CD4-positive, alpha-beta T cell treated with Interleukin-6 at 100 ng/mL for 8 hours (primary cell): Measurements from ENCODE around the gene NFATC4.
"Not testable (repeated sequence)": the region's sequence is repeated elsewhere in the genome, so short reads cannot be mapped to it uniquely, and the experiment has no call there.

Experiments
- DNase-seq: peaks from one replicate; pipeline ENCODE4 v3.0.0-alpha.2; 2020; ENCODE audit warnings: mixed read lengths, low spot score

The NFATC4 gene

DNA sequence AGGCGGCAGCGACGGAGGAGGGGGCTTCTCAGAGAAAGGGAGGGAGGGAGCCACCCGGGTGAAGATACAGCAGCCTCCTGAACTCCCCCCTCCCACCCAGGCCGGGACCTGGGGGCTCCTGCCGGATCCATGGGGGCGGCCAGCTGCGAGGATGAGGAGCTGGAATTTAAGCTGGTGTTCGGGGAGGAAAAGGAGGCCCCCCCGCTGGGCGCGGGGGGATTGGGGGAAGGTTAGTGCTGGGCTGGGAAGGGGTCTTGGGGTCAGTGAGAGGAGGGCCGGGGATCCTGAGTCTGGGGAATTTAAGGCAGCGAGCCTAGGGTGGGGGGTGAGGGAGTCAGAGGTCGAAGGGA, 203 bp downstream of the NFATC4 start:
- no peak for DNase-seq

DNA sequence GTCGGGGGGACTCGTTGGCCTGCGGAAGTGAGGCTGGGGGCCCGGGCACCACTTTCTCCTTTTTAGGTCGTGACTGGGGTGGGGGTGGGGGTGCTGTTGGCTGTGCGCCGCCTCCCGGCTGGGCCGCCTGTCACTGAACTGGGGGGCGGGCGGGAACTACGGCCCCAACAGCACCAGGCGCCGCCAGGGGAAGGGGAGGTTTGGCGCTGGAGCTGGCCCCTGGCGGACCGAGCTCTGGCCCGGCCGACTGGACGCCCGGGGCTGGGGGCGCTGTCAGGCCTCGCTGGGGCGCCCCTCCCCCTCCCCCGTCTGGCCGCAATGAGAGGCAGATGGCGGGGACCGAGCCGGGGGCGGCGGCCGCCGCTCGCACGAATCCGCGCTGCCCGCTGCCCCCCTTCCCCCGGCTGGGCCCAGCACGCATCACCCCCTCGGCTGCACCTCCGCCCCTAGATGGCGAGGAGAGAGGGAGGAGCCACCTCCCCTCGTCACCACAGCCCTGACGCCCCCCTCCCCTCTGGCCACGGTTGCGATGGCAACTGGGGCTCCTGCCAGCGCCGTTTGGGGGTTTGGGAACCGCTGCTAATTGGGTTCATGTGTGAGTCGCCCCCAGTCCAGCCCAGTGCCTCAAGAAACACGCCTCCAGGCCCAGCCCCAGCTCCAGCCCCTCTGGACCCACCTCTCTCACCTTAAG, 723 bp downstream of the NFATC4 start:
- DNase-seq, result no peak

DNA sequence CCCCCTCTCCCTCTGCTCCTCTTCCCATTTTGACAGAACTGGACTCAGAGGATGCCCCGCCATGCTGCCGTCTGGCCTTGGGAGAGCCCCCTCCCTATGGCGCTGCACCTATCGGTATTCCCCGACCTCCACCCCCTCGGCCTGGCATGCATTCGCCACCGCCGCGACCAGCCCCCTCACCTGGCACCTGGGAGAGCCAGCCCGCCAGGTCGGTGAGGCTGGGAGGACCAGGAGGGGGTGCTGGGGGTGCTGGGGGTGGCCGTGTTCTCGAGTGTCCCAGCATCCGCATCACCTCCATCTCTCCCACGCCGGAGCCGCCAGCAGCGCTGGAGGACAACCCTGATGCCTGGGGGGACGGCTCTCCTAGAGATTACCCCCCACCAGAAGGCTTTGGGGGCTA, 1.5 kb downstream of the NFATC4 start:
- no peak for DNase-seq

DNA sequence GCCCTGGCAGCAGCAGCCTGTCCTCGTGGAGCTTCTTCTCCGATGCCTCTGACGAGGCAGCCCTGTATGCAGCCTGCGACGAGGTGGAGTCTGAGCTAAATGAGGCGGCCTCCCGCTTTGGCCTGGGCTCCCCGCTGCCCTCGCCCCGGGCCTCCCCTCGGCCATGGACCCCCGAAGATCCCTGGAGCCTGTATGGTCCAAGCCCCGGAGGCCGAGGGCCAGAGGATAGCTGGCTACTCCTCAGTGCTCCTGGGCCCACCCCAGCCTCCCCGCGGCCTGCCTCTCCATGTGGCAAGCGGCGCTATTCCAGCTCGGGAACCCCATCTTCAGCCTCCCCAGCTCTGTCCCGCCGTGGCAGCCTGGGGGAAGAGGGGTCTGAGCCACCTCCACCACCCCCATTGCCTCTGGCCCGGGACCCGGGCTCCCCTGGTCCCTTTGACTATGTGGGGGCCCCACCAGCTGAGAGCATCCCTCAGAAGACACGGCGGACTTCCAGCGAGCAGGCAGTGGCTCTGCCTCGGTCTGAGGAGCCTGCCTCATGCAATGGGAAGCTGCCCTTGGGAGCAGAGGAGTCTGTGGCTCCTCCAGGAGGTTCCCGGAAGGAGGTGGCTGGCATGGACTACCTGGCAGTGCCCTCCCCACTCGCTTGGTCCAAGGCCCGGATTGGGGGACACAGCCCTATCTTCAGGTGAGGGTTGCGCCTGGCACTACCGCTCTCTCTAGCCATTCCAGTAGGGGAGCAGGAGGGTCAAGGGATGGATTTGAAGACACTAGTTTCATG, 2.1 kb downstream of the NFATC4 start:
- DNase-seq, result no peak

DNA sequence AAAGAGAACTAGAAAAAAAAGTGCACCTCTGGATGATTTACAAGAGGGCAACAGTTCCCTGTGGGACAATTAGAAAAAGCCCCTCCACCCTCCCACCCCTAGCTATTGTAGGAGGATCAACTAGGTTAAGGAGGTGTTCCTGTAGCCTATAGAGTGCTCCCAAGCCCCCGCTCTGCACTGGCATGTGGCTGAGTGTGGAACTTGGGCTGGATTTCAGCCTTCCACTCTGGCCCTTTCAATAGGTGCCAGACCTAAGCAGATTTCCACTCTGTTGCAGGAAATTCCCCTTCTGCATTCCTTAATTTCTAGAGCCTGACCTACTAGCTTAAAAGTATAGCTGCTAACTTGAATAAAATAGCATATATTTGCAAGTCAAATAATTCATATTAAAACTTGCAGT, 2.8 kb downstream of the NFATC4 start:
- DNase-seq, result no peak

DNA sequence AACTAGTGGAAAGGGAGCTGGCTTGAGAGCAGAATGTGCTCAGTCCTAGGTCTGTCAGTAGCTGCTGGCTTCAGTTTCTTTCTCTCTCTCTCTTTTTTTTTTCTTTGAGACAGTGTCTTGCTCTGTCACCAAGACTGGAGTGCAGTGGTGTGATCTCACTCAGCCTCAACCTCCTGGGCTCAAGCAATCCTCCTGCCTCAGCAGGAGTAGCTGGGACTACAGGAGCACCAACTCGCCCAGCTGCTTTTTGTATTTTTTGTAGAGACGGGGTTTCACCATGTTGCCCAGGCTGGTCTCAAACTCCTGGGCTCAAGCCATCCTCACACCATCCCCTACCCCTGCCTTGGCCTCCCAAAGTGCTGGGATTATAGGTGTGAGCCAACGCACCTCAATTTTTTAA, 3.6 kb downstream of the NFATC4 start:
- DNase-seq, result not testable (repeated sequence)

DNA sequence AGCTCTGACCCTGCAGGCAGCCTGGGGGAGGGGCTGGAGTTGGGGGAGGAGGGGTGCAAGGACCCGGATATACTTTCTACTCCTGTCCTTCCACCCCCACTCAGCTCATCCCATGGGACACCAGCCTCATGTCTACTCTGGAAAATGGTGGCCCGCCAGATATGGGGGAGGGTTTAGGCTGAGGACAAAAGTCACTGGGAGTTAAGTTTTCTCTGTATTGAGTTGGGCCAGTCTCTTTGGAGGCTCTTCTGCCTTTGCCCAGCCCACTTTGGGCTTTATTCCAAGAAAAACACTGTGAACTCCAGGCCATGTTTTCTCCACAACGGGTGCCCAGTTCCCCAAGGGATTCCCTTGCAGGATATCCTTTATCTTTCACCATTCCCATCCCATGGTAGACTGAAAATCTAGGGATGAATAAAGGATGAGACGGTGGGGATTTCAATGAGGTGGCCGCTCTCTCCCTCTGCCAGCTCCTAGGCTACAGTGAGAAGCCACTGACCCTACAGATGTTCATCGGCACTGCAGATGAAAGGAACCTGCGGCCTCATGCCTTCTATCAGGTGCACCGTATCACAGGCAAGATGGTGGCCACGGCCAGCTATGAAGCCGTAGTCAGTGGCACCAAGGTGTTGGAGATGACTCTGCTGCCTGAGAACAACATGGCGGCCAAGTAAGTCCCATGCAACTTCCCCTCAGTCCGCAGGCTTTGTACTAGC, 4.9 kb downstream of the NFATC4 start:
- DNase-seq, result no peak

DNA sequence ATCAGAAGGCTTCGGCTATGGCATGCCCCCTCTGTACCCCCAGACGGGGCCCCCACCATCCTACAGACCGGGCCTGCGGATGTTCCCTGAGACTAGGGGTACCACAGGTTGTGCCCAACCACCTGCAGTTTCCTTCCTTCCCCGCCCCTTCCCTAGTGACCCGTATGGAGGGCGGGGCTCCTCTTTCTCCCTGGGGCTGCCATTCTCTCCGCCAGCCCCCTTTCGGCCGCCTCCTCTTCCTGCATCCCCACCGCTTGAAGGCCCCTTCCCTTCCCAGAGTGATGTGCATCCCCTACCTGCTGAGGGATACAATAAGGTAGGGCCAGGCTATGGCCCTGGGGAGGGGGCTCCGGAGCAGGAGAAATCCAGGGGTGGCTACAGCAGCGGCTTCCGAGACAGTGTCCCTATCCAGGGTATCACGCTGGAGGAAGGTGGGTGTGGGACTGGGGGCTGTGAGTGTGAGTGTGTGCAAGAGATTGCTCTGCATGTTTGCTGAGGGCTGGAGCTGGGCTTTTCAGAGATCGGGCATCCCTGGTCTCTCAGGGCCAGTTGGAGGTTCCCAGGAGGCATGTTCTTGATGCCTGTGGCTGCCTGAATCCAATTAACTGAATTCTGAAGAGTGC, 8.6 kb downstream of the NFATC4 start:
- DNase-seq, result no peak

DNA sequence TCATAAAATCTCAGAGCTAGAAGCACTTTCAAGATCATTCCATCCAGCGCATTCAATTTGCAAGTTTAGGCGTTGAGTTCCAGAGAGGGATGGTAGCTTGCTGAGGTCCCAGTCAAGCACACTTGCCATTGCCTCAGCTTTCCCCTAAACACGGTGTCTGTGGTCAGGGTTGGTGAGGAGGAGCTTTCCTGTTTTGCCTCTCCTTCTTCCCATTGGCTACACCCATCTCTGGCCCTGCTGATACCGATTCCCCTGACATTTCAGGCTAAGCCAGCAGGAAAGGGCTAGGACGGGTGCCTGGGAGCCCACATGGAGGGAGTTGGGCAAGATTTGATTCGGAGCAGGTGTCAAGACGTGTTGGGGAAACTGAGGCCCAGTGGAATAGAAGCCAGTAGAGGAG, 9.1 kb downstream of the NFATC4 start:
- DNase-seq, result no peak

DNA sequence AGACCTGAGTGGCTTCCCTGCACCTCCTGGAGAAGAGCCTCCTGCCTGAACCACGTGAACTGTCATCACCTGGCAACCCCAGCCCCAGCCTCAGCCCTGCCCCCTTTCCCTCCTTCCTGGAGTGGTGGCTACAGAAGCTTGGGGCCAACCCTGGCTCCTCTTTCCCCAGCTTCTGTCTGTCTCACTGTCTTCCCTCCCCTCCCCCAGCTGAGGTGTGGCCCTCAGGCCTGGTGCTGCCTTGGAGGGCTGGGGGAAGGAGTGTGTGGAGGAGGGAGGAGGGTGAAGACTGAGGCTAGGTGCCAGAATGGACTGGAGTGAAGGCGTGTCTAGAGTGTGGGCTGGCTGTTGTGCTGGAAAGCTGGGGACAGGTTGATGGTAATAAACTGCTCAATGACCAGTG, 9.7 kb downstream of the NFATC4 start:
- DNase-seq, result no peak

DNA sequence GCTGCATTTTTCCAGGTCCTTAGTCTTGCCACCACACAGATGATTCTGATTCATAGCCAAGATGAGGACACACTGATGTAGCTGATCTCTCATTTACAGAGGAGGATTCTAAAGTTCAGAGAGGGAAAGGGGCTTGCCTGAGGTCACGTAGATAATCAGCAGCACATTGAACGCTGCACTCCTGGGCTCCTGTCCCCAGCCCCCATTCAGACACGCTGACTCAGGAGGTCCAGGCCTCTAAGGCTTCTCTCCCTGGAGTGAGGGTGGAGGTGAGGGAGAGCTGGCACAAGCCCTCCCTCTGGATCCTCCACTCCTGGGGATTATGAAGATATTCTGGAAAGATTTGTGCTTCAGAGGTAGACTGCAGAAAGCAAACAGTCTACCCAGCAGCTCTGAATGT, 10.3 kb downstream of the NFATC4 start:
- DNase-seq, result no peak

DNA sequence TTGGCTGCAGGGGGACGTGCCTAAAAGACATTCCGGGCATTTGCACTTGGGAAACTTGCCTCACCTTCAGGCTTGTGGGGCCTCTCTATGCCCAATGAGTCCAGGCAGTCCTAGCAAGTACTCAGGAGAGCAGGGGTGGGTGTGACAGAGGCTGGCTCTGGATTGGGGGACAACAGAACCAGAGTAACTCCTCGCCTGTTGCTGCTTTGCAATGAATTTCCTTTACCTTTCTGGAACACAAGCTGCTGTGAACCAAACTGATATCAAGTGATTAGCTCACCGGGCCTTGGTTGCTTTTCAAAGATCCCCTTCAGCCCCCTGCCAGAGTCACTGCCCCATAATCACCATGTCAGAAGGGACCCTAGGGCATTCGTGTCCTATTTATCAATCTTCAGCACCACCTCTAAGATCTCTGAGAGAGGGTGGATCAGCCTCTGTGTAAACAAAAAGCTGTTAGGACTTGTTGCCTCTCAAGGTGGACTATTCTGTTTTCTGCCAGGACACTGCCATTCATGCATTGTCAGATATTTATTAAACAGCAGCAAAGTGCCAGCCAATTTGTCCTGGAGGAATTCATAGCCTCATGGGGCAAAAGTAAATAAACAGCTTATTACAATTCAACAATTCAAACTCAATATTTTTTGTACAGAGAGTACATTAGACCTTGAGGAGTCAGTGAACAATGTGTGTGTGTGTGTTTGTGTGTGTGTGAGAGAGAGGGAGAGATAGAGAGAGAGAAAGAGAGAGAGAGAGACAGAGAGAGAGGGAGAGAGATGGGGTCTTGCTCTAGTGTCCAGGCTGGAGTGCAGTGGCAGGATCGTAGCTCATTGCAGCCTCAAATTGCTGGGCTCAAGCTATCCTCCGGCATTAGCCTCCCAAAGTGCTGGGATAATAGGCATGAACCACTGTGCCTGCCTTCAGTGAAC, 11.3 kb downstream of the NFATC4 start:
- no peak for DNase-seq

DNA sequence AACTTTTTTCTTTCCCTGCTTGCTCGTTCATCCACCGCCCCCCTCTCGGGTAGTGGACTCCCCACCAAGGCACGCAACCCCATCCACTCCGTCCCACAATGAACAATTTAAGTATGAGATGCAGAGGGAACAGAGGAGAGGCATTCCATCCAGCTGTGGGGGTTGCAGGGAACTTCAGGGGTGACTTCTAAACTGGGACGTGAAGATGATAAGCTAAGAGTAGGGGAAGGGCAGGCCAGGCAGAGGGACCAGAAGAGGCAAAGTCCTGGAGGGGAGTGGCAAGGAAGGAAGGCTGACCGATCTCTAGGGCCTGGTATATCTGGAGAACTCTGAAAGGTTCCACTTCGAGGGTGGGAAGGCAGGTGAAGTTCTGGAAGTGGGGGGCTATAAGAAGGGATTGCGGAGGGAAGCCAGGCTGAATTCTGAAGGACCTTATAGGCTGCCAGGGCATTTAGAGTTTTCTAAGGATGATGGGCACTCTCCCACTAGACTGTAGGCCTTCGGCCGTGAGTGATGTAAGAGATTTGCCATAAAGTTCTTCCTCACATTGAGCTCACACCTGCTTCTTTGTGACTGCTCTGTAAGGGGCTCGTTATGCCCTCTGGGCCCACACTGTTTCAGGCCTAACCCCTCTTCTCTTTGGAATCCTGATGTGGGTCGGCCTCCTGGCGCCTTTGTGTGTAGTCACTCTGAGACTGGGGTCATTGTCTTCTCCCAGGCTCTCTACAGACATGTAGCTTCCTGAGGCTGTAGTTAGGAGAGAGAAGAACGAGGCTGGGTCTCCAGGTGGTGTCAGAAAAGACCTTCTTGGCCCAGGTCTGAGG, 12.1 kb downstream of the NFATC4 start:
- DNase-seq, result no peak

DNA sequence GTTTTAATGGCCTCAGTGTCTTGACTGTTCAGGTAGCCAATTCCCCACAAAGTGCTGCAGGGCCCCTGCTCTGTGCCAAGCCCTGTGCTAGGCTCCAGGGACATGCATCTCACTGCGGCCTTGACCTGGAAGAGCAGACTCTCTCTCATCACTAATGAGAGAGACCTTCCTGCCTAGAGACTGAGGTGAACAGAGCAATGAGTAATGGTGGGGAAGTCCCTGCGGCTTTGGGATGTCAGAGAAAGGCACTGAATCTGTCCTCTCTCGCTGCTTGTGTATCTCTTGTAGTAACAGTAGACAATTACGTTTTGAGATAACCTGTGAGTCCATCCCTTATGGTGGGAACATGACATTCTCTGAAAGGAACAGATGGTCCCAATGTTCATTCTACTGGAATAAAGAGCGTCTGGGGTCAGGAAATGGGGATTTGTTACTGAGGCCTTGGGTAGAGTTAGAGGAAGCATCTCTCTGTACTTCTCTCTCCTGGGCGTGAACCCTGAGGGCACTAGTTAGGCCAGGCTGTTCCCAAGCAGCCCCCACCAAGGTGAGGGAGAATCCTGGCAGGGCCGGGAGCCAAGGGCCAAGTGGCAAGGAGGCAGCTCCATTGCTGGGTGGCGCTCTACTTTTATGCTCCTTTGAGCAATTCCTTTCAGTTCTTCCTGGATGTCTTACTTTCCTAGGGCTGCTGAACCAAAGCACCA, 13.5 kb downstream of the NFATC4 start:
- no peak for DNase-seq

DNA sequence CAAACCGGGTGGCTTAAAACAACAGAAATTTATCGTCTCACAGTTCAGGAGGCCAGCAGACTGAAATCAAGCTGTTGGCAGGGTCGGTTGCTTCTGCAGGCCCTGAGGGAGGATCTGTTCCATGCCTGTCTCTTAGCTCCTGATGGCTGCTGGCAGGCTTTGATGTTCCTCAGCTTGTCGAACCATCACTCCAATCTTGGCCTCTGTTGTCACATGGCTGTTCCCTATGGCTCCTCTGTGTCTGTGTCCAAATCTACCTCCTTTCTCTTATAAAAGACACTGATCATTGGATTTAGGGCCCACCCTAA, 14.0 kb downstream of the NFATC4 start:
- DNase-seq, result no peak

DNA sequence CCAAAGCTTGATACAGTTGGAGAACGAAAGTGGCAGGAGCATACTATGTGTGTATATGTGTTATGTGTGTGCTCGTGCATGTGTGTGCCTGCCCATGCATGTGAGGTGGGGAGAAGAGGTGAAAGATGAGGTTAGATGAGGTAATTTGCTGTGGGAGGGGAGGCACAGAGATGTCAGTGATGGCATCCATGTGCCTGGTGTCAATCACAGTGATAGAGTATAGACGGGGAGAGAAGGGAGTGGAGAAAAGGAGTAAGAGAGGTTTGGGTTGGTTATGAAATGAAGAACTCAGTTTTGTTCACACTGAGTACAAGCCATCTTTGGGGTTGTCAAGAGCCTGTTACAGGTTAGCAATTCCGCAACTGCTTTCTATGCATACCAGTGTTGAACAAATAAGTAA, 16.2 kb downstream of the NFATC4 start:
- no peak for DNase-seq

DNA sequence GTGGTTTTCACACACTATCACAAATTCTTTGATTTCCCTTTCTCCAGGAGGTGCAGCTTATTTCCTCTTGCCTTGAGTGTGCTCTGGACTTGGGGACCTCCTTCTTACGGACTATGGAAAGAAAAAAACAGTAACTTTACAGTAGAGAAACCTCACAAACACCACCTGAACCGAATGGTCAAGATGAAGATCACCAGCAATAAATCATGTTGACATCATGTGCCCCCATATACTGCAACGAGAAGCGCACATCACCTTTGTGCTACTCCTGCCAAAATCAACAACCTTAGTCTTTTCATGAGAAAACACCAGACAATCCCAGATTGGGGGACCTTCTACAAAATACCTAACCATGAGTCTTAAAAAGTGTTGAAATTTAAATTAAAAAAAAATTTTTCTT, 17.5 kb downstream of the NFATC4 start:
- no peak for DNase-seq

DNA sequence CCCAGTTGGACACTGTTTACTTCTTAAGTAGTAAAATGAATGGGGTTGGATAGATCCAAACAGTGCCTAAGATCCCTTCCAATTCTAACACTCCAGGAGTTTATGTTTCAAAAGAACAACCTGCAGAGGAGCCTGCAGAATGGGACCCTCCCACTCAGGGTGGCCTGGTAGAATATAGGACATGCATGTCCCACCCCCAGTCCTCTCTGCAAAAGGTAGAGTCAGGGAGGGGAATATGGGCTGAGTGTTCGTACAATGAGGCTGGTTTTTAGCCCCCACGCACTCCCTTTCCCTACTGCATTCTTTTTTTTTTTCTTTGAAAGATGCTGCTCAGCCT, 19.0 kb downstream of the NFATC4 start:
- no peak for DNase-seq

DNA sequence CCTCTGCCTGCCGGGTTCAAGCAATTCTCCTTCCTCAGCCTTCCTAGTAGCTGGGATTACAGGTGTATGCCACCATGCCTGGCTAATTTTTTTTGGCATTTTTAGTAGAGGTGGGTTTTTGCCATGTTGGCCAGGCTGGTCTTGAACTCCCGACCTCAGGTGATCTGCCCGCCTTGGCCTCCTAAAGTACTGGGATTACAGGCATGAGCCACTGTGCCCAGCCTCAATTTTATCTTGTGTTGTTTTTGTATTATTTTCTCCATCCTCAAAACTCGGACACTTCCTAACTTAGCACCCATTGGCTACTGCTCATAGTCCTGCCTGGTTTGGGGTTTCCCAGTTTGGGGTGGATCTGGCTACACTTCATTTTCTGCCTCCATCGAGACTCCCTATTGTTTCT, 19.6 kb downstream of the NFATC4 start:
- DNase-seq, result not testable (repeated sequence)

DNA sequence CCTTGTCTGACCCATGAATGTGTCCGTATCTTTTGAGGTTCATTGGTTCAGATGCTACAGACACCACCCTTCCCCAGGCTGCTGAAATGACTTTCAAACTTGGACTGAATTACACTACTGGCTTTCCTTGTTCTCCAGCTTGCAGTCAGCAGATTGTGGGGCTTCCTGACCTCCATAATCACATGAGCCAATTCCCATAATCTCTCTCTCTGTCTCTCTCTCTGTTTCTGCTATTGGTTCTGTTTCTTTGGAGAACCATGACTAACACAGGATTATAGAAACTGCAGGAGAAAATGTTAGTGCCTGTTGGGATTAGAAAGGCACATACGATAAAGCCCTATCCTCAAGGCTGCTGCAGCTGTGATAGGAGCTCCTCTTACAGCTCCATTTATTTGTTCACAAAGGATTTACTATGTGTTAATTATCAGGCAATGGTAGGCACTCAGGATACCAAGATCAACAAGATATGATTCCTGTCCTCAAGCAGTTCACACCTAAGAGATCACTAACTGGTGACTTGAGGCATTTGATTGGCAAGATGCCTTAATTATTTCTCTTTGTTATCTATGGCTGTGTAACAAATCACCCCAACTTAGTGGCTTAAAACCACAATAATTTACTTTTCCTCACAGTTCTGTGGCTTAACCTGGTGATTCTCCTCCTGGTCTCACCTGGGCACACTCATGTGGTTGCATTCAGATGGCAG, 20.6 kb downstream of the NFATC4 start:
- DNase-seq, result no peak
